Fibroblast of lung (primary cell): ENCODE measurements around the gene COL2A1. TPM values are rescaled to one million over a fixed set of nuclear protein-coding genes. Genes with fewer than 3 reads are reported as not detected.

Source experiments
- DNase-seq, 2 donors: peaks; one replicate each; pipeline versions ENCODE4 v3.0.0 to v3.0.0-alpha.2; 2010; ENCODE audit warnings: low read depth in 2 of 2
- H2AFZ ChIP-seq: 2 replicates; pipeline ENCODE4 v1.5.1; 2012; ENCODE audit warnings: low read length, control low read depth, inconsistent platforms
- H3K27ac ChIP-seq: 2 replicates; pipeline ENCODE4 v1.5.1; 2011; ENCODE audit warnings: low read length, control low read depth; ENCODE audit not compliant: insufficient read depth
- H3K27me3 ChIP-seq: 2 replicates; pipeline ENCODE4 v1.5.1; 2011; ENCODE audit warnings: mild to moderate bottlenecking, low read length; ENCODE audit not compliant: control insufficient read depth, insufficient read depth
- H3K36me3 ChIP-seq: 2 replicates; pipeline ENCODE4 v1.5.1; 2011; ENCODE audit warnings: low read length; ENCODE audit not compliant: control insufficient read depth, insufficient read depth
- H3K4me1 ChIP-seq: 2 replicates; pipeline ENCODE4 v1.5.1; 2011; ENCODE audit warnings: low read length; ENCODE audit not compliant: control insufficient read depth, insufficient read depth; ENCODE audit errors: extremely low read depth
- H3K4me2 ChIP-seq: 2 replicates; pipeline ENCODE4 v1.5.1; 2011; ENCODE audit warnings: low read length, control low read depth; ENCODE audit not compliant: insufficient read depth; ENCODE audit errors: extremely low read depth
- H3K4me3 ChIP-seq, 4 experiments: fragments of 200-600 bp in 1 of 4; sonication (generic) in 1 of 4; replicated peaks in 1 of 4; 2 replicates each; pipeline ENCODE4 v1.5.1; 2011 to 2016; ENCODE audit warnings: low read length in 4 of 4, low read depth in 3 of 4, mild to moderate bottlenecking in 3 of 4, control low read depth in 2 of 4, inconsistent platforms in 1 of 4, mixed read lengths in 1 of 4; ENCODE audit not compliant: insufficient read depth in 1 of 4; ENCODE audit errors: control extremely low read depth in 1 of 4
- H3K79me2 ChIP-seq: 2 replicates; pipeline ENCODE4 v1.5.1; 2012; ENCODE audit warnings: mild to moderate bottlenecking, low read length, inconsistent platforms; ENCODE audit not compliant: control insufficient read depth, insufficient read depth
- H3K9ac ChIP-seq: 2 replicates; pipeline ENCODE4 v1.5.1; 2011; ENCODE audit warnings: mild to moderate bottlenecking, low read length, control low read depth; ENCODE audit not compliant: insufficient read depth
- H3K9me3 ChIP-seq: 2 replicates; pipeline ENCODE4 v1.5.1; 2012; ENCODE audit warnings: low read depth, low read length; ENCODE audit not compliant: control insufficient read depth, insufficient read depth
- H4K20me1 ChIP-seq: 2 replicates; pipeline ENCODE4 v1.5.1; 2011; ENCODE audit warnings: low read length; ENCODE audit not compliant: control insufficient read depth, insufficient read depth; ENCODE audit errors: extremely low read depth
- CTCF ChIP-seq, 2 donors: IDR thresholded peaks in 1 of 2; conservative IDR thresholded peaks in 1 of 2; 1 replicate in 1 of 2; 2 replicates in 1 of 2; pipeline ENCODE4 v1.5.1; 2011 to 2012; ENCODE audit warnings: low read length in 2 of 2, control low read depth in 1 of 2, inconsistent platforms in 1 of 2, low read depth in 1 of 2, mild to moderate bottlenecking in 1 of 2
- EZH2 ChIP-seq: IDR thresholded peaks from 2 replicates; pipeline ENCODE4 v1.5.1; 2012; ENCODE audit warnings: low read length, control low read depth, mild to moderate bottlenecking; ENCODE audit errors: missing control alignments
- polyA plus RNA-seq, 2 donors: library from polyadenylated mRNA; depleted of rRNA in 1 of 2; stranded (reverse) in 1 of 2; unstranded in 1 of 2; fragments of >200 nt; gene quantifications; 2 replicates each; pipeline ENCODE4 v1.2.1, GENCODE V29; 2011 to 2012; ENCODE audit warnings: missing spikeins in 1 of 2
- total RNA-seq: library from RNA; depleted of rRNA; stranded (reverse); fragments of >200 nt; gene quantifications from 2 replicates; pipeline ENCODE4 v1.2.1, GENCODE V29; 2014

The COL2A1 gene
- total and polyA plus RNA-seq, 2 donors (not counting 1 experiment from before 2014, with no cell fraction given), result not detected

DNA sequence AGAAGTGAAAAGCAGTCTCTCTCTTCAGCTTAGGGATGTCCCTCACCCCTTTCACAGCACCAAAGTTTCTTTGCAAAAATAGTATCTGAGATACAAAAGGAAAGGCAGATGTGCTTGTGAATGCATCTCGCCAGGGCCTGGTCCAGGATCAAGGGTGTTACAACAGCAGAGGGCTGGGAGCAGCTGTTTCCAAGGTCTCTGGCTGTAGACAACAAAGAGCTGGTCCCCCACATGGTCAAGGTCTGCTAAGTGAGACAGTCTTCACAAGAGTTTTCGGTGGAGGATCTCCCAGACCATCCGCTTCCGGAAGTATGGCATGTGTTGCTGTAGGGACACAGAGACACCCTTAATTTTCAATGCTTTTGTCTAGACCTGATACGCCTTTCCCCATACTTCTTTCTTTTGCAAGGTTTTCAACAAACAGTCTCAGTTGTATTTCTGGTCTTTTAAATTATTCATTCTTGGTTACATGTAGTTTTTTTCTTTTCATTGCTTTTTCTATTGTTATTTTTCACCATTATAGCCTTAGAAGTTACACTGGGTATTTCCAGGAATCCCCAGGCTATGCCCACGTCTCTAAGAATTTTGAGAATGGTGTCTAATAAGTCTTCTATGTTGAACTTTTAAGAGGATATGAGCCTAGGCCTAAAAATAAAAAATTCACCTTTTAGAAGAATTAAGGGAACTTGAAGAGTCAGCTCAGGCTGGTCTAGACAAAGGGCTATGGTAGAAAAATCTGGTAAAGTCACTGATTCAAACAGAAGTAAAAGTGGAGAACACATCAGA lies 41.0 kb upstream of the COL2A1 start:
- Histone ChIP-seq H4K20me1 (no peaks in the 10 kb centered on the region), H3K4me1 (no peaks in the 10 kb centered on the region), H3K4me2 (no peak overlapping the region), H3K36me3 (peaks cover 2% of the 10 kb centered on the region), H3K9ac (no peak overlapping the region), H3K27ac (no peak overlapping the region), H3K27me3 (no peaks in the 10 kb centered on the region), H3K79me2 (no peaks in the 10 kb centered on the region), H3K9me3 (no peaks in the 10 kb centered on the region), H2AFZ (no peak overlapping the region), H3K4me3 (no peak overlapping the region)
- DNase-seq, result no peak
- TF ChIP-seq EZH2, result no peak
- no peak for TF ChIP-seq CTCF (conservative IDR thresholded peaks at IDR 0.05 in 1 of 2, IDR thresholded peaks at IDR 0.05 in 1 of 2; ENCODE audit: low read depth in 1 of 2, low read length in 2 of 2)

DNA sequence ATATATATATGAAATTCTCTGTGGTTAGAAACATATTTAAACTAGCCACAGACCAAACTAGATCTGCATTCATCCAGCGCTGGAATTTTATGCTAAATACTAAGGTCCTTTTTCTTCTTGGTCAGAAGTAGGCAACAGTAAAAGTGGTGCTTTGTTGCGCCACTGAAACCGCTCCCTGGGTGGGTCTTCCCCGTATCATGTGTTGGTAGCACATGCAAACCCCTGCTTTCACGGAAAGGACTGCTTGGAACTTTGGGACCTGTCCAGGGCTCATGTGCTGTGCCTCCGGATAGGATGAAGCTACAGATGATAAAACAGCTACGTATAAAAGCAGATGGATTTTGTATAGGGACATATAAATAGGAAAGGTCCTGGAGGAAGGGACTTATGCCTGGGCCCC lies 40.1 kb upstream of the COL2A1 start:
- Histone ChIP-seq H3K4me1 (no peaks in the 10 kb centered on the region), H3K27ac (no peak overlapping the region), H3K79me2 (no peaks in the 10 kb centered on the region), H3K9me3 (no peaks in the 10 kb centered on the region), H3K27me3 (no peaks in the 10 kb centered on the region), H2AFZ (no peak overlapping the region), H3K36me3 (peaks cover 2% of the 10 kb centered on the region), H4K20me1 (no peaks in the 10 kb centered on the region), H3K9ac (no peak overlapping the region), H3K4me3 (no peak overlapping the region), H3K4me2 (no peak overlapping the region)
- no peak for TF ChIP-seq CTCF (conservative IDR thresholded peaks at IDR 0.05 in 1 of 2, IDR thresholded peaks at IDR 0.05 in 1 of 2; ENCODE audit: low read depth in 1 of 2, low read length in 2 of 2)
- TF ChIP-seq EZH2, result no peak
- no peak for DNase-seq

GRCh38 chr12:48043771-48044170 lies 39.5 kb upstream of the COL2A1 start:
- H3K9ac ChIP-seq, result no peak overlapping the region
- H3K27ac ChIP-seq, result no peak overlapping the region
- H4K20me1 ChIP-seq, result no peaks in the 10 kb centered on the region
- DNase-seq, result no peak
- H3K4me3 ChIP-seq, result no peak overlapping the region
- H3K27me3 ChIP-seq, result no peaks in the 10 kb centered on the region
- no peaks in the 10 kb centered on the region for H3K4me1 ChIP-seq
- no peaks in the 10 kb centered on the region for H3K9me3 ChIP-seq
- no peak overlapping the region for H2AFZ ChIP-seq
- H3K36me3 ChIP-seq, result peaks cover 2% of the 10 kb centered on the region
- H3K4me2 ChIP-seq, result no peak overlapping the region
- TF ChIP-seq CTCF (conservative IDR thresholded peaks at IDR 0.05 in 1 of 2, IDR thresholded peaks at IDR 0.05 in 1 of 2; ENCODE audit: low read depth in 1 of 2, low read length in 2 of 2) (no peak), EZH2 (no peak)
- H3K79me2 ChIP-seq, result no peaks in the 10 kb centered on the region
